ENCODE data around the gene ATF6. TPM values are rescaled to one million over a fixed set of nuclear protein-coding genes. Genes with fewer than 3 reads are reported as not detected.

ATF6 gene
- total and polyA plus RNA-seq, 2 donors (not counting 3 experiments of a cell fraction or from before 2014, with no cell fraction given) = 24.9 to 40.3 TPM

GRCh38 chr1:161908264-161908663, 142.1 kb downstream of the ATF6 start:
- Histone ChIP-seq H3K4me2 (ENCODE audit: insufficient read depth, low read length) (no peak overlapping the region), H3K79me2 (ENCODE audit: control insufficient read depth, insufficient read depth, low read length) (no peaks in the 10 kb centered on the region), H3K9ac (replicated peaks; ENCODE audit: extremely low read depth, insufficient read depth, low read length) (no peak overlapping the region), H3K9me3 (replicated peaks; ENCODE audit: control insufficient read depth, insufficient read depth, low read length) (no peaks in the 10 kb centered on the region), H3K36me3 (ENCODE audit: control insufficient read depth in 2 of 2, extremely low read depth in 1 of 2, insufficient read depth in 2 of 2, low read length in 2 of 2) (peaks cover 0 to under 1% of the 10 kb centered on the region in 2 experiments), H2AFZ (ENCODE audit: low read depth, low read length) (no peak overlapping the region), H4K20me1 (replicated peaks; ENCODE audit: control insufficient read depth, extremely low read depth, insufficient read depth, low read length) (no peaks in the 10 kb centered on the region), H3K27me3 (ENCODE audit: control insufficient read depth in 2 of 2, insufficient read depth in 2 of 2, low read length in 2 of 2) (no peaks in the 10 kb centered on the region), H3K4me1 (ENCODE audit: control insufficient read depth, extremely low read depth, insufficient read depth, low read length) (peaks cover 18% of the 10 kb centered on the region), H3K4me3 (replicated peaks in 1 of 3; ENCODE audit: insufficient read depth in 1 of 3, low read depth in 1 of 3, low read length in 3 of 3) (no peak overlapping the region), H3K27ac (ENCODE audit: insufficient read depth, low read depth, low read length) (no peak overlapping the region), H3K9me1 (replicated peaks; ENCODE audit: control insufficient read depth, extremely low read depth, insufficient read depth, low read length) (no peaks in the 10 kb centered on the region)
- ChIA-PET CTCF (no interaction called here), POLR2A (no interaction called here)
- dilution Hi-C loops (cut with MboI; ENCODE audit: extremely low pct_ligation_motif_present, low sequenced_read_pairs) (no loop called here), intact Hi-C loops (cut with micrococcal nuclease) (no loop called here)
- no TSS peak for BruUV-seq (replicated peaks)
- no peak for TF ChIP-seq MYC (IDR thresholded peaks at IDR 0.05; ENCODE audit: low read depth, low read length)
- no peak for TF ChIP-seq JUN (IDR thresholded peaks at IDR 0.05; ENCODE audit: borderline replicate concordance, insufficient read depth, insufficient read length, low read depth)
- TF ChIP-seq, protein P1, sequence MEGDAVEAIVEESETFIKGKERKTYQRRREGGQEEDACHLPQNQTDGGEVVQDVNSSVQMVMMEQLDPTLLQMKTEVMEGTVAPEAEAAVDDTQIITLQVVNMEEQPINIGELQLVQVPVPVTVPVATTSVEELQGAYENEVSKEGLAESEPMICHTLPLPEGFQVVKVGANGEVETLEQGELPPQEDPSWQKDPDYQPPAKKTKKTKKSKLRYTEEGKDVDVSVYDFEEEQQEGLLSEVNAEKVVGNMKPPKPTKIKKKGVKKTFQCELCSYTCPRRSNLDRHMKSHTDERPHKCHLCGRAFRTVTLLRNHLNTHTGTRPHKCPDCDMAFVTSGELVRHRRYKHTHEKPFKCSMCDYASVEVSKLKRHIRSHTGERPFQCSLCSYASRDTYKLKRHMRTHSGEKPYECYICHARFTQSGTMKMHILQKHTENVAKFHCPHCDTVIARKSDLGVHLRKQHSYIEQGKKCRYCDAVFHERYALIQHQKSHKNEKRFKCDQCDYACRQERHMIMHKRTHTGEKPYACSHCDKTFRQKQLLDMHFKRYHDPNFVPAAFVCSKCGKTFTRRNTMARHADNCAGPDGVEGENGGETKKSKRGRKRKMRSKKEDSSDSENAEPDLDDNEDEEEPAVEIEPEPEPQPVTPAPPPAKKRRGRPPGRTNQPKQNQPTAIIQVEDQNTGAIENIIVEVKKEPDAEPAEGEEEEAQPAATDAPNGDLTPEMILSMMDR (IDR thresholded peaks at IDR 0.05; ENCODE audit: extremely low read depth in 1 of 2, insufficient read depth in 1 of 2, low read depth in 1 of 2, low read length in 2 of 2) = no peak
- TF ChIP-seq MAX (IDR thresholded peaks at IDR 0.05; ENCODE audit: insufficient read depth, insufficient read length) = no peak
- TF ChIP-seq EZH2 (IDR thresholded peaks at IDR 0.05; ENCODE audit: borderline replicate concordance, low read depth, low read length, severe bottlenecking) = no peak
- no peak for TF ChIP-seq FOS (IDR thresholded peaks at IDR 0.05; ENCODE audit: borderline replicate concordance, insufficient read depth, low read length)
- no peak for TF ChIP-seq POLR2AphosphoS5 (IDR thresholded peaks at IDR 0.05; ENCODE audit: insufficient read depth, low read depth, low read length)
- TF ChIP-seq GATA2 (IDR thresholded peaks at IDR 0.05; ENCODE audit: insufficient read depth, insufficient read length, low read depth, low read length) = no peak
- TF ChIP-seq POLR2A (IDR thresholded peaks at IDR 0.05; ENCODE audit: low read depth, low read length) = no peak
- no peak for FAIRE-seq
- DNase-seq (ENCODE audit: low read depth, low spot score) = no peak

Data from endothelial cell of umbilical vein (primary cell).